Measurements from ENCODE around the gene NEK7. TPM values are rescaled to one million over a fixed set of nuclear protein-coding genes. Genes with fewer than 3 reads are reported as not detected.

NEK7 gene
- total and polyA plus RNA-seq, 2 experiments from 2014 or later, result 700 to 1,186 TPM

GRCh38 chr1:198160946-198161614 is 4.3 kb downstream of the NEK7 start:
- Histone ChIP-seq H3K9me2 (ENCODE audit: insufficient read depth) (no peaks in the 10 kb centered on the region), H3K4me1 (ENCODE audit: insufficient read depth) (peaks cover 49% of the 10 kb centered on the region), H2AFZ (no peak overlapping the region), H3F3A (ENCODE audit: insufficient read depth) (peaks cover 80% of the 10 kb centered on the region), H3K27me3 (replicated peaks; ENCODE audit: insufficient read depth) (no peaks in the 10 kb centered on the region), H3K4me3 (peak overlapping the region; percentile 88), H3K36me3 (ENCODE audit: low read depth) (peaks cover 6% of the 10 kb centered on the region), H3K79me2 (ENCODE audit: insufficient read depth) (peaks cover 96% of the 10 kb centered on the region), H4K20me1 (ENCODE audit: insufficient read depth) (peaks cover 51% of the 10 kb centered on the region), H3K9me3 (ENCODE audit: low read depth) (no peaks in the 10 kb centered on the region), H3K4me2 (ENCODE audit: unreplicated experiment) (peak overlapping the region; percentile 82), H3K27ac (peak overlapping the region; percentile 74), H3K9ac (peak overlapping the region; percentile 85; the same call in 1 of the 2 replicates)
- TF ChIP-seq EZH2phosphoT487 (IDR thresholded peaks at IDR 0.05; ENCODE audit: insufficient read depth, low read depth), result no peak
- no peak for TF ChIP-seq EZH2 (IDR thresholded peaks at IDR 0.05; ENCODE audit: insufficient read depth, poor library complexity, severe bottlenecking)
- in situ Hi-C loops (cut with MboI), result loop anchor here (25.0 kb wide), 1 partner anchor 526 kb away; no protein-coding TSS in a partner anchor
- peak; percentile 38 for DNase-seq
- WGBS, 2 experiments (ENCODE audit: low coverage in 1 of 2, low lambda C conversion rate in 2 of 2, missing lambda C conversion rate in 2 of 2), result 97 to 98% methylated on average over 4 of the region's 4 CpGs

- Histone ChIP-seq H3K27ac (peak overlapping the region; percentile 4; the same call in 1 of the 2 replicates), H3K4me1 (ENCODE audit: insufficient read depth) (peaks cover 55% of the 10 kb centered on the region), H3K4me2 (ENCODE audit: unreplicated experiment) (peak overlapping the region; percentile 82), H2AFZ (no peak overlapping the region), H3F3A (ENCODE audit: insufficient read depth) (peaks cover 86% of the 10 kb centered on the region), H3K9ac (no peak overlapping the region), H3K9me2 (ENCODE audit: insufficient read depth) (no peaks in the 10 kb centered on the region), H4K20me1 (ENCODE audit: insufficient read depth) (peaks cover 57% of the 10 kb centered on the region), H3K27me3 (replicated peaks; ENCODE audit: insufficient read depth) (no peaks in the 10 kb centered on the region), H3K79me2 (ENCODE audit: insufficient read depth) (peaks cover 97% of the 10 kb centered on the region), H3K4me3 (peak overlapping the region; percentile 88), H3K36me3 (ENCODE audit: low read depth) (peaks cover 6% of the 10 kb centered on the region), H3K9me3 (ENCODE audit: low read depth) (no peaks in the 10 kb centered on the region)
- in situ Hi-C loops (cut with MboI), result loop anchor here (25.0 kb wide), 1 partner anchor 526 kb away; no protein-coding TSS in a partner anchor
- DNase-seq, result no peak
- 94 to 98% methylated on average over 2 of the region's 2 CpGs for WGBS, 2 experiments (ENCODE audit: low coverage in 1 of 2, low lambda C conversion rate in 2 of 2, missing lambda C conversion rate in 2 of 2)
- no peak for TF ChIP-seq EZH2 (IDR thresholded peaks at IDR 0.05; ENCODE audit: insufficient read depth, poor library complexity, severe bottlenecking)
- TF ChIP-seq EZH2phosphoT487 (IDR thresholded peaks at IDR 0.05; ENCODE audit: insufficient read depth, low read depth), result no peak
Measured at GRCh38 chr1:198161718-198162090, 4.9 kb downstream of the NEK7 start.

GRCh38 chr1:198162091-198162767 is 5.4 kb downstream of the NEK7 start:
- in situ Hi-C loops (cut with MboI), result loop anchor here (25.0 kb wide), 1 partner anchor 525 kb away; no protein-coding TSS in a partner anchor

GRCh38 chr1:198165927-198166647 is 9.3 kb downstream of the NEK7 start:
- in situ Hi-C loops (cut with MboI), result loop anchor here (25.0 kb wide), 1 partner anchor 521 kb away; no protein-coding TSS in a partner anchor
- 89 to 90% methylated on average over 5 of the region's 5 CpGs for WGBS, 2 experiments (ENCODE audit: low coverage in 1 of 2, low lambda C conversion rate in 2 of 2, missing lambda C conversion rate in 2 of 2)

More at GRCh38 chr1:198162091-198162767, 5.4 kb downstream of the NEK7 start:
- TF ChIP-seq EZH2phosphoT487 (IDR thresholded peaks at IDR 0.05; ENCODE audit: insufficient read depth, low read depth) (no peak), EZH2 (IDR thresholded peaks at IDR 0.05; ENCODE audit: insufficient read depth, poor library complexity, severe bottlenecking) (no peak)
- Histone ChIP-seq H4K20me1 (ENCODE audit: insufficient read depth) (peaks cover 63% of the 10 kb centered on the region), H3K36me3 (ENCODE audit: low read depth) (peaks cover 8% of the 10 kb centered on the region), H3K27ac (peak overlapping the region; percentile 4; the same call in 1 of the 2 replicates), H3K79me2 (ENCODE audit: insufficient read depth) (peaks cover 100% of the 10 kb centered on the region), H3K4me2 (ENCODE audit: unreplicated experiment) (peak overlapping the region; percentile 82), H3K9me2 (ENCODE audit: insufficient read depth) (no peaks in the 10 kb centered on the region), H3K9ac (no peak overlapping the region), H3K9me3 (ENCODE audit: low read depth) (no peaks in the 10 kb centered on the region), H3K27me3 (replicated peaks; ENCODE audit: insufficient read depth) (no peaks in the 10 kb centered on the region), H3K4me3 (peak overlapping the region; percentile 88), H3F3A (ENCODE audit: insufficient read depth) (peaks cover 92% of the 10 kb centered on the region), H3K4me1 (ENCODE audit: insufficient read depth) (peaks cover 60% of the 10 kb centered on the region), H2AFZ (no peak overlapping the region)
- DNase-seq, result no peak
- 93 to 96% methylated on average over 2 of the region's 2 CpGs for WGBS, 2 experiments (ENCODE audit: low coverage in 1 of 2, low lambda C conversion rate in 2 of 2, missing lambda C conversion rate in 2 of 2)

More at GRCh38 chr1:198165927-198166647, 9.3 kb downstream of the NEK7 start:
- Histone ChIP-seq H3K4me1 (ENCODE audit: insufficient read depth) (peaks cover 87% of the 10 kb centered on the region), H3K9me2 (ENCODE audit: insufficient read depth) (no peaks in the 10 kb centered on the region), H3K9ac (no peak overlapping the region), H3K27ac (peak overlapping the region; percentile 51), H2AFZ (no peak overlapping the region), H3K79me2 (ENCODE audit: insufficient read depth) (peaks cover 100% of the 10 kb centered on the region), H3K4me2 (ENCODE audit: unreplicated experiment) (no peak overlapping the region), H3K9me3 (ENCODE audit: low read depth) (no peaks in the 10 kb centered on the region), H3F3A (ENCODE audit: insufficient read depth) (peaks cover 94% of the 10 kb centered on the region), H3K4me3 (no peak overlapping the region), H3K27me3 (replicated peaks; ENCODE audit: insufficient read depth) (no peaks in the 10 kb centered on the region), H3K36me3 (ENCODE audit: low read depth) (peaks cover 3% of the 10 kb centered on the region; the same call in 1 of the 2 replicates), H4K20me1 (ENCODE audit: insufficient read depth) (peaks cover 83% of the 10 kb centered on the region)
- no peak for TF ChIP-seq EZH2phosphoT487 (IDR thresholded peaks at IDR 0.05; ENCODE audit: insufficient read depth, low read depth)
- no peak for TF ChIP-seq EZH2 (IDR thresholded peaks at IDR 0.05; ENCODE audit: insufficient read depth, poor library complexity, severe bottlenecking)
- no peak for DNase-seq

Measured in GM23248 (cell line).